Head of caudate nucleus (tissue), 42 donors: Measurements from ENCODE around the gene PRXL2C.
"Not testable (repeated sequence)": the region's sequence is repeated elsewhere in the genome, so short reads cannot be mapped to it uniquely, and the experiment has no call there.

ENCODE experiments used
- DNase-seq, 42 donors: peaks; one replicate each; pipeline versions ENCODE4 v3.0.0 to v3.0.0-alpha.2; 2020 to 2021; ENCODE audit warnings: mixed read lengths in 7 of 42
- intact Hi-C: fragments of 100-400 bp; cut with DNase I; formaldehyde crosslinking; loops from one replicate; pipeline ENCODE4 v1.15.0; 2022

Gene PRXL2C, protein sequence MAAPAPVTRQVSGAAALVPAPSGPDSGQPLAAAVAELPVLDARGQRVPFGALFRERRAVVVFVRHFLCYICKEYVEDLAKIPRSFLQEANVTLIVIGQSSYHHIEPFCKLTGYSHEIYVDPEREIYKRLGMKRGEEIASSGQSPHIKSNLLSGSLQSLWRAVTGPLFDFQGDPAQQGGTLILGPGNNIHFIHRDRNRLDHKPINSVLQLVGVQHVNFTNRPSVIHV

DNA sequence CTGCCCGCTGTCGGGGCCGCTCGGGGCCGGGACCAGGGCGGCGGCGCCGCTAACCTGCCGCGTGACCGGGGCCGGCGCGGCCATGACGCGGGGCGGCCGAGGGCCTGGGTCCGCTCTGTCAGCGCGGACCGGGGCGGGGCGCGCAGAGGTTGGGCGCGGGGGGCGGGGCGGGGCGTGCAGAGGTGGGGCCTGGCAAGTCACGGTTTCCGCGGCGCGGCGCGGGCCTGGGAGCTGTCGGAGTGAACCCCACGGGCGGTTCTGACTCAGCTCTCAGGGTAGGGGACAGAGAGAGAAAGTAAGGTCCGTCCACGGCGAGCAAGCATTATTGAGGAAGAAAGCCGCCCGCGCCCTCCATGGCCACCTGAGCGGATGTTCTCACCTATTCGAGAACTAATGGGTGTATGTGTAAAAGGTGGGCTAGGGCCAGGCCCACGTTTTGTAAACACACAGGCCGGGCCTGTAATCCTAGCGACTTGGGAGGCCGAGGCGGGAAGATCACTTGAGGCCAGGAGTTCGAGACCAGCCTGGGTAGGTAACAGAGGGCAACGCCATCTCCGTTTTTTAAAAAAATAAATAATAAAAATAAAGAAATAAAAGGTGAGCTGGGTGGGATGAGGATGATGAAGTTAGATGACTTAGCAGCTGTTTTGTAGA is at the start of gene PRXL2C:
Gene PRXL2C (minus strand): TSS at position 120 of the 654 bp plus-strand sequence. CDS start 36 bp downstream, at position 84.
- intact Hi-C loops = loop anchor here (10.0 kb wide), 2 partner anchors 211 to 241 kb away; partner anchors contain the start of gene ZNF367

DNA sequence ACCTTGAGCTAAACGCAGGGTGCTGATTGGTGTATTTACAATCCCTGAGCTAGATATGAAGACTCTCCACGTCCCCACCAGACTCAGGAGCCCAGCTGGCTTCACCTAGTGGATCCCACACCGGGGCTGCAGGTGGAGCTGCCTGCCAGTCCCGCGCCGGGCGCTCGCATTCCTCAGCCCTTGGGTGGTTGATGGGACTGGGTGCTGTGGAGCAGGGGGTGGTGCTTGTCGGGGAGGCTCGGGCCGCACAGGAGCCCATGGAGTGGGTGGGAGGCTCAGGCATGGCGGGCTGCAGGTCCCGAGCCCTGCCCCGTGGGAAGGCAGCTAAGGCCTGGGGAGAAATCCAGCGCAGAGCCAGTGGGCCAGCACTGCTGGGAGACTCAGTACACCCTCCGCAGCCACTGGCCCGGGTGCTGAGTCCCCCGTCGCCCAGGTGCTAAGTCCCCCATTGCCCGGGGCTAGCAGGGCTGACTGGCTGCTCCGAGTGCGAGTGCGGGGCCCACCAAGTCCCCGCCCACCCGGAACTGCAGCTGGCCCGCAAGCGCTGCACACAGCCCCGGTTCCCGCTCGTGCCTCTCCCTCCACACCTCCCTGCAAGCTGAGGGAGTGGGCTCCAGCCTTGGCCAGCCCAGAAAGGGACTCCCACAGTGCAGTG is 45.7 kb upstream of the PRXL2C start:
- DNase-seq, intact Hi-C loops: not testable (repeated sequence)

More for the DNA sequence above, at the start of gene PRXL2C:
- DNase-seq = peak; percentile 38 to 87 (median 74)

DNA sequence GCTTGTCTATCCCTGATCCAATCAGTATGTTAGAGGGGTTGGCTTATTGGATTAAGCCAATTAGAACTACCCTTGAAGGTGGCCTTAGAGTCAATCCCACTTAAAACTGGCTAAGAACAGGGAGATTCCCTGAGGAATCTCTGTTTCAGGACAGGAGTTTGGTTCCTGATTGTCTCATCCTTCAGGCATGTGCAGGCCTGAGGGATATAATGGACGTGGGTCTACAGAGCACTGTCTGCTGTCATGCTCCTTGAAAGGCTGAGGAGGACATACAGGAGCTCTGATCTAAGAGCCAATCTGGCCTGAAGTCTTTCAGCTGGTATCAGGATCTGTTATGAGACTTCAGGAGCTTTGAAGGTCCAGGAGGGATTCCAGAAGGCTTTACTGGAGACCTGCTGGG is 36.2 kb upstream of the PRXL2C start:
- intact Hi-C loops = no loop called here
- no peak for DNase-seq

DNA sequence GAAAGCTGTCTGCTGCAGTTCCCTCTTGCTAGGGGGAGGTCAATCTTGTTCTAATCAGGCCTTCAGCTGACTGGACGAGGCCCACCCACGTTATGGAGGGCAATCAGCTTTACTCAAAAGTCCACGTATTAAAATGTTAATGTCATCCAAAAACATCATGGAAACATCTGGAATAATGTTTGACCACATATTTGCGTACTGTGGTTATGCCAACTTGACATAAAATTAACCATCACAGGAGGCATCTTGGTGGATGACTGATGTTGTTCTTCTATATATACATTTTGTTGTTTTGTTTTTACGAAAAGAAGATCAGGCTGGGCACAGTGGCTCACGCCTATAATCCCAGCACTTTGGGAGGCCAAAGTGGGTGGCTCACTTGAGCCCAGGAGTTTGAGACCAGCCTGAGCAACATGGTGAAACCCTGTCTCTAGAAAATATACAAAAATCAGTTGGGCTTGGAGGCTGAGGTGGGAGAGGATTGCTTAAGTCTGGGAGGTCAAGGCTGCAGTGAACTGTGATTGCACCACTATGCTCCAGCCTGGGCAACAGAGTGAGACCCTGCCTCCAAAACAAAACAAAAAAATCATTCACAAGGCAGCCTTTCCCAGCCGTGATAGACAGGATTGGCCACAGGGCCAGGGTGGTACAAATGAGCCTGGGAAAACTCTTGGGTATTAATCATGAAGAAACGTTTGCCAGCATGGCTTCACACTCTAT is 33.8 kb upstream of the PRXL2C start:
- intact Hi-C loops = no loop called here
- no peak for DNase-seq

DNA sequence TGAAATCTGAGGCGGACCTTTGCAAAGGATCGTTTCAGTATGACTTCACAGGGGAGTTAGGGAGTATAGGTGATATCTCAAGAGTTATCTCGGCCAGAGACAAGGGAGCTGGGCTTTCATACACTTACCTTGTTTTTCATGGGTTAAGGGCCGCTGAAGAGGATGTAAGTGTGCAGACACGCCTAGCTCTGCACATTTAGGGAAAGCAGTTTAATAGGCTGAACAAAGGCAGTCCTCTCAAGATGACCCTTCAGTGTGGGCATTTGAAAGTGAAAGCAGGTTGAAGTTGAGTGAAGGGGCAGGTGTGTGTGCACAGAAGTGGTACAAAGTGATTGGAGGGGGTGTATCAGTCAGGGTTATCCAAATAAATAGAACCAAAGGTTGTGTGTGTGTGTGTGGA is 33.1 kb upstream of the PRXL2C start:
- intact Hi-C loops = no loop called here
- no peak for DNase-seq

DNA sequence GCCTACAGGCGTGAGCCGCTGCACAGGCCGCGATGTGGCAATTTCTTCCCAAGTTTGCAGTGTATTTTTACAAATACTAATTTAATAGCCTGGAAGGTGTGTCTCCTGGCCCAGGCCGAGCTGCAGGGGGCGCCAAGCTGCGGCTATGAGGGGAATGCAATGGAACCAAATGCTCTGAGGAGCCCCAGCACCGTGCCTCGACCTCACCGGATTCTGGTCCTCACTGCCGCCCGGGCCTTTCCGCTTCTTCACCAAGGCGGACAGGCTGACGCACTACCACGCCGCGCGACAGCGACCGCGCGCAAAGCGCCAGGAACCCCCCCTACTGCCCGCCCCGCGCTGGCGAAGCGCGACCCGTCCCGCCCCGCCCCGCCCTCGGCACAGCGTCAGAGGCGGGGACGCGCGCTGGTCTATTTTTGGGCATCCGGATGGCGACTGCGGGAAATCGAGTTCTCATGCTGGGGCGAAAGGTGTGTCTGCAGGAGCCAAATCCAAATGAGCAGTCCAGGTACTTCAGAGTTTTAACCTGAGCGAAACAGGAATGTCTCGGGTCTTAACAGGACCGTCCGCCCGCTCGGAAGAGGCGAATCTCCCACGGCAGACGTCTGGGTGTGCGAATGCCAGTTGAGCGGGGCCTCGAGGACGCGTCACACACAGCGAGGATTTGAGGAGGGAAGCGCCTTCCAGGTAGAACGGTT is 31.7 kb upstream of the PRXL2C start:
- intact Hi-C loops = no loop called here
- DNase-seq = peak; percentile 66 to 94 (median 85)

DNA sequence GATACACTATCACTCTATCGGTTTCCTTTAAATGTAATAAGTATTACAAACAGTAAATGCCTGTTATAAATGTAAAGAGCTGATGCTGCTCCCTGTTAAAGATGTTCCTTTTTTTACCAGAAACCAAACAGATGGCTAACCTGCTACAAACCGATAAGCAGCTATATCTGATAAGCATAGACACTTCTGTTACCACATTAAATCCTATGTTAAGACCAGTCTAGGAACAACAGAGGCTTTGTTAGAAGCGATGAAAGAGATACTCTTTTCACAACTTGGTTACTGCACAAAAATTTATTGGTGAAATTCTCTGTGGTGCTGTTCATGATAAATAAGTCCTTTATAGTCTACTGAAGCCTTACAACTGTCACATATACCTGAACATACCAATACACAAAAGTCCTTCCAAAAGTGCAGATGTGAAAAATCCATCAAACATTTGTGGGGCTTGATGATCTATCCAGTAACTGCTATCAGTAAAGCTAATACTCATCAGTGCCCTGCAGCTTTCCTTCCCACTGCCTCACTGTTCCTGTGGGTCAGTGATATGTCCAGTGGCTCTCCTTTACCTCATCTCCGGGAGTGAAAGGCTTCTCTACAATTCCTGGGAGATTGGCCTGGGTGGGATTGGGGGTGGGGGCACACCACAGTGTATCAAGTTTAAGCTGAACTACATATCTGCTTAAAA is 25.8 kb upstream of the PRXL2C start:
- intact Hi-C loops = no loop called here
- no peak for DNase-seq

DNA sequence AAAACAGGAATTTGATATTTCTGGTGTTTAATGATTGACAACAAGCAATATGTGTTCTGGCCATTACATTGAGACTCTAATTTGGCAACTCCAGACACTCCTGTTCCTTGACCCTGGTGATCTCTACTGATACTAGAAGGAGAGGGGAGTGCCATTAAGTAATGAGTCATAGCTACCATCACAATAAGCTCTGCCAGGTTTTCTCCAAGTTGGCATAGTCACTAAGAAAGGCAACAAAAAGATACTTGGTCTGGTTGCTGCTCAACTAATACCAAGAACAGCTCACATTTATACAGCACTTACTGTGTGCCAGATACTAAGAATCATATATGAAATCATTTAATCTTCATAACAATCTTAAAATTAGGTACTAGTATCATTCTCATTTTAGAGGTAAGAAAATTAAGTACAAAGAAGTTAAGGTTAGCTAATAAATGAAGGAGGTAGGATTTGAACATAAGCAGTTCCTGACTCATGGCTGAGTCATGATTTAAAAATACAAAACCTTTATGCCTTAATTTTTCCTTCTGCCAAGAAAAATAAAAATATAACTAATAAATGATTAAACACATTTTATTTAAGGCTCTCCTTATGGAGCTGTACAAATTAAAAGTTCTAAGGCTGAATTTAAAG is 19.9 kb upstream of the PRXL2C start:
- intact Hi-C loops = no loop called here
- no peak for DNase-seq

DNA sequence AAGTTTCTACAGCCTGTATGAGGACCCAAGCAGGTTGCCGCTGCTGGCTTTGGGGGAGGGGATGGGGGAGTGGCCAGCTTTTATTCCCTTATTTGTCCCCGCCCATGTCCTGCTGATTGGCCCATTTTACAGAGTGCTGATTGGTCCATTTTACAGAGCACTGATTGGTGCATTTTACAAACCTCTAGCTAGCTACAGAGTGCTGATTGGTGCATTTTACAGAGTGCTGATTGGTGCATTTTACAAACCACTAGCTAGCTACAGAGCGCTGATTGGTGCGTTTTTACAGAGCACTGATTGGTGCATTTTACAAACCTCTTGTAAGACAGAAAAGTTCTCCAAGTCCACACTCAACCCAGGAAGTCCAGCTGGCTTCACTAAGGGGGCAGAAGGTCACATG is 18.7 kb upstream of the PRXL2C start:
- intact Hi-C loops, DNase-seq: not testable (repeated sequence)

DNA sequence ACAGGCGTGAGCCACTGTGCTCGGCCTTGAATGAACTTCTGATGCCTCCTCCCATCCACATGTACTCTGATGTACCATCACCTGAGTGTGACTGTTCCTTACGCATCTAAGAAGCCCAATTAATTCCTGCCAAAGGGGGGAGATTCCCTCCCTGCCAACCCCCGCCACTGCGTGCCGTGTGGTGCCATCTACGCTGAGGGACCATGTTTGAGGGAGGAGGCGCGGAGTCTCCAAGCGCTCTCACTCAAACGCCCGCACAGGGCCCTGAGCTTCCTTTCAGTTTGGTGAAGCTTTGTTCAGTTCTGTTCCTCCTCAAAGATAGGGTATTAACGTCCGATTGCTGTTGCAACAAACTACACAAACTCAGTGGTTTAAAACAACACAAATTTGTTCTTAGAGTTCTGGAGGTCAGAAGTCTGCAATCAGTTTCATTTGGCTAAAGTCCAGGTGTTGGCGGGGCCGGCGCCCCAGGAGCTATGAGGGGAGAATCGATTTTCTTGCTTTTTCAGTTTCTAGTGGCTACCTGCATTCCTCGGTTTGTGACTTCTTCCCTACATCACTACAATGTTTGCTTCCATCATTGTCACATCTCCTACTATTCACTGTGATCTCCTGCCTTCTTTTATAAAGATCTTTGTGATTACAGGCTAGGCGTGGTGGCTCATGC is 13.9 kb upstream of the PRXL2C start:
- DNase-seq = peak in 1 of 42 donors; percentile 24
- intact Hi-C loops = no loop called here

DNA sequence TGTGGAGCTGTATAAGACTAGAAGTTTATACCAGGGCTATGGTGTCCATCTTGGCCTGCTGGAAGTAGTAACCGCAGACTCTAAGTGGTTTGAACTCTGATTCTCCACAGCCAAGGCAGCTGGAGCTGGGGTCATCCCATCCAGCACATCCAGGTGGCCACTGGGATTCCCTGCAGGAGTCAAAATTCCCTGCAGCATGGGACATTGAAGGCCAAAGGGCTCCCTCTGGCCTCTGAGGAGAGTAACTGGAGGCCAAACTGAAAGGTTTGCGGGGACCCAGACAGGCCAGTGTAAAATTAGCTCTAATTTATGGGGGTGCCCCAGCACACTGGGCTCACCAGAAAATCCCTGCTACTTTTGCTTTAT is 12.2 kb upstream of the PRXL2C start:
- DNase-seq = peak in 1 of 42 donors; percentile 14
- intact Hi-C loops = no loop called here

DNA sequence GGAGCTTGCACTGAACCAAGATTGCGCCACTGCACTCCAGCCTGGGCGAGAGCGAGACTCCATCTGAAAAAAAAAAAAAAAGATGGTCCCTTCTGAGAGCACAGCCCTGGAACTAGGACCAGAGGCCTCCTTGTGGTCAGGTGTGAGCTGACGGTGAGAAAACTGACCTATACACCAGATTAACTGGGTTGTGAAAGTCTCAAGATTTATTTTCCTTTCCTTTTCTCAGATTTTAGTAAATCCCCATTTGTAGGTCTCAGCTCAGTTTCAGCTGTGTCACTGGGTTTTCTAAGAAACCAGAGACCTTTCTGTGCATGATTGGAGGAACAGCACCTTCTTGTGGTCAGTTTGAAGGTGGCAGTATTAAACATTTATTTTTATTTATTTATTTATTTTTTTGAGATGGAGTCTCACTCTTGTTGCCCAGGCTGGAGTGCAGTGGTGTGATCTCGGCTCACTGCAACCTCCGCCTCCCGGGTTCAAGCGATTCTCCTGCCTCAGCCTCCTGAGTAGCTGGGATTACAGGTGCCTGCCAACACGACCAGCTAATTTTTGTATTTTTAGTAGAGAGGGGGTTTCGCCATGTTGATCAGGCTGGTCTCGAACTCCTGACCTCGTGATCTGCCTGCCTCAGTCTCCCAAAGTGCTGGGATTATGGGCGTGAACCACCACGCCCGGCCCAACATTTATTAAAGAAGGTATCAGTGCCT is 11.7 kb upstream of the PRXL2C start:
- peak in 13 of 42 donors; percentile 13 to 66 (median 38) for DNase-seq

DNA sequence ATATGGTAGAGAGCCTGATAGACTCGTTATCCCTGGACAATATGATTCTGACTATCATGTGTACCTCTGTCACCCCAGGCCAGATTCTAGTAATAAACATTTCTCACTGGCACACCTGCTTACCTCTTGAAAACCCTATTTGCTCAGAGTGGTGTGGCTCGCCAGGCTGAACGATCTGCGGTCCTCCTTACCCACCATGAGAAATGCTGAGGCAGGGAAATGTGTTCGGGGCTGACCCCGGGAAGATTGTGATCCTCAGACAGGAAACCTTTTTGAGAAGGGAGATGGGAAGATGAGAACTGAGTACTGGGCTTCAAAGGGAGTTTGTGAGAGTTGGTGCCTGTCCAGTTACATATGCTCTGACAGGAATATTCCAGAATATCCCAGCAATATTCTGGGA is 10.7 kb upstream of the PRXL2C start:
- intact Hi-C loops = no loop called here

More for the DNA sequence above, 11.7 kb upstream of the PRXL2C start:
- intact Hi-C loops = not testable (repeated sequence)

DNA sequence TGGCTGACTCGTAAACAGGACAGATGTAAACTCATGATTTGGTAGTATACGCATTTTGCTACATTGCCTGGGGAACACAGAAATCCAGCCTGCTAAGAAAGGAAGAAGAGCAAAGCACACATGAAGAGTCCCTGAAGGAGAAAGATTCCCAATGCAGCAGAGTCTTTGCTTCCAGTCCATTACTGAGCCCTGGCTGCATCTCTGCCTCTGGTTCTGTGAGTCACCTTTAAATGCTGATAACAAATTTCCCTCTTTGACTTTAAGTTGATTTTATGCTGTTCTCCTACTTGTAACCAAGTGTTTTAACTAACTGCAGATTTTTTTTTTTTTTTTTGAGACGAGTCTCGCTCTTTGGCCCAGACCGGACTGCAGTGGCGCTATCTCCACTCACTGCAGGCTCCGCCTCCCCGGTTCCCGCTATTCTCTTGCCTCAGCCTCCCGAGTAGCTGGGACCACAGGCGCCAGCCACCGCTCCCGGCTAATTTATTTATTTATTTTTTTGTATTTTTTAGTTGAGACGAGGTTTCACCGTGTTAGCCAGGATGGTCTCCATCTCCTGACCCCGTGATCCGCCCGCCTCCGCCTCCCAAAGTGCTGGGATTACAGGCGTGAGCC is 8.5 kb upstream of the PRXL2C start:
- DNase-seq = peak in 1 of 42 donors; percentile 14
- intact Hi-C loops = no loop called here

More for the DNA sequence above, 10.7 kb upstream of the PRXL2C start:
- no peak for DNase-seq

DNA sequence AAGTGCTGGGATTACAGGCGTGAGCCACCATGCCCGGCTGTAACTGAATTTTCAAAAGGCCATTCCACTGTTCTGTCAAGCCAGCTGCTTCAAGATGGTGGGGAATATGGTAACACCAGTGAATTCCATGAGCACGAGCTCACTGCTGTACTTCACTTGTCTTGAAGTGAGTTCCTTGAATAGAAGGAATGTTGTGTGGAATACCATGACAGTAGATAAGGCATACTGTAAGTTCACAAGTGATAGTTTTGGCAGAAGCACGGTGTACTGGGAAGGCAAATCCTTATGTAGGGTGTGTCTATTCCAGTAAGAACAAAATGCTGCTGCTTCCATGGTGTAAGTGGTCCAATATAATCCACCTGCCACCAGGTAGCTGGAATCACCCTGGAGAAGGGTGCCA is 6.6 kb upstream of the PRXL2C start:
- no peak for DNase-seq
- intact Hi-C loops = no loop called here

DNA sequence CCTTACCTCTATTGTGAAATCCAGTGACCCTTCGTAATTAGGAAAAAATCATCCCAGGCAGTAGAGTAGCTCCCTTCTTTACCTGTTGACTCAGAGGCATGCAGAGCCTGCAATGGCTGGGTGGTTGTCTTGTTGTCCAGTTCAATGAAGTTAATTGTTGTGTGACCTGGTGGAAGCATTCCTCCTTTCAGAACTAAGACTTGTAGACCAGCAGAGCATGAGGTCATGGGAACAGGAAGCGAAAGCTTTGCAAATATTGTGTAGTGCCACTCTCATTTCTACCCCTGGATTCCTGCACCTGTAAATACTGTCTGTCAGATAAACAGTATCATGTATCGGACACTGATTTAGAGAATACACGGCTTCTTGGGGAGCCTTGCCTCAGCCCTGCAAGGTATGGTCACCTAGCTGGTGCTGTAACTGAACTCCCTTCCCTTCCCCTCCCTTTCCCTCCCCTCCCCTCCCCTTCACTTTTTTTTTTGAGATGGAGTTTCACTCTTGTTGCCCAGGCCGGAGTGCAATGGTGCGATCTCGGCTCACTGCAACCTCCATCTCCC is 5.7 kb upstream of the PRXL2C start:
- intact Hi-C loops = no loop called here
- DNase-seq = no peak
